Activated CD8-positive, alpha-beta memory T cell treated with anti-CD3 and anti-CD28 coated beads for 36 hours (primary cell): Measurements from ENCODE around the gene PIP5KL1. TPM values are rescaled to one million over a fixed set of nuclear protein-coding genes. Genes with fewer than 3 reads are reported as not detected.

Experiments used
- CTCF ChIA-PET: fragments of 350-600 bp; sonication (Branson Sonifier 250); formaldehyde crosslinking; loops from one replicate; lab custom pipeline; 2021; ENCODE audit warnings: antibody characterized with exemption; lab: Charles Lee
- POLR2A ChIA-PET: fragments of 350-600 bp; sonication (Branson Sonifier 250); formaldehyde crosslinking; loops from one replicate; lab custom pipeline; 2021; ENCODE audit warnings: antibody characterized with exemption; lab: Charles Lee
- total RNA-seq, 2 experiments: library from RNA; stranded (reverse); gene quantifications; one replicate each; pipeline ENCODE4 v1.2.3, GENCODE V29; 2021

Gene PIP5KL1
- total RNA-seq, 2 experiments from 2014 or later = 1.0 to 2.5 TPM

DNA sequence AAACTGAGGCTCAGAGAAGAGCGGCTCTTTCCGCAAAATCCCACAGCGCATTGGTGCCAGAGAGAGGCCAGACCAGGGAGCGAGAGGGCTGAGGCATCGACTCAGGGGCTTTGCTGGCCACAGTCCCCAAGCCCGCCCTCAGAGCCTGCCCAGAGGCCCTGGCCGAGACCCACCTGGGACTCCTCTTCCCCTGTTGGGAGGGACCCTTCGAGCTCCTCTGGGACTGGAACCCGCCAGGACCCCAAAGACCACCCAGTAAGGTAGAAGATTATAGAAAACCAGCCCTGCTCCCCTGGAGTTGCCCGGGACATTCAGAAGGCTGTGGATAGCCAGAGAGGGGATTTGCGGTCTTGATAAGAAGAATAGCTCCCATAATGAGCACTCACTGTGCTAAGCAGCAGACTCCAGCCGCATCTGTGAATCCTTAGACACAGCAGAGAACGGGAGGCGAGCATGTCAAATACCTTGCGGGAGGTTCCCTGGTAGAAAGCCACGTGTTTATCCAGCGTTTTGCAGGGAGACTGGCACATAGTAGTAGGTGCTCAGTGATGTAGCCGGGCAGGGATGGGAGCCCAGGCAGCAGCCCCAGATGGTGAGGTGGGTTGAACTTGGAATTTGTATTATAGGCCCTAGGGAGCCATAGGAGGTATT lies 52.5 kb downstream of the PIP5KL1 start:
- ChIA-PET POLR2A (no interaction called here), CTCF (interaction anchor here (1.2 to 1.8 kb wide), 2 partner anchors 8 to 43 kb away, joined by 3 to 10 read pairs; no protein-coding TSS in a partner anchor)

DNA sequence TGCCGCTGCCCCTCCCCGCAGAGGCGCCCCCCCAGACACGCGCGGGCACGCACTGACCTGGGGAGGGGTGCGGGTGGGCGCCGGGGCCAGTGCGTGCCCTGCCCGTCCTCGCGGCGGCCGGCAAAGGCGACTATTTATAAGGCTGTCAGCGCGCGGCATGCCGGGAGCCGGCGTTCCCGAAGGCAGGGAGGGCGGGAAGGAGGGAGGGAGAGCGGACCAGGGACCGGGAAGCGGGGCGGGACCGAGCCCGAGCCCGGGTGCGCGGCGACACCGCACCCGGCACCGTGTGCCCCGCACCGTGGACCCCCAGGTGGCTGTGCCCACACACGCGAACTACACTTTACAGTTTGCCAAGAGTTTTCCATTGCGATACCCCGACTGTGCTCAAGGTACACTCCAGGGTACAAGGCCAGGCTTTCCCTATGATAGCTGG lies 53.0 kb downstream of the PIP5KL1 start, which contains the start of gene AK1:
Gene AK1 (minus strand): TSS at position 110 of the 433 bp plus-strand sequence. CDS start 3,058 bp downstream, outside the sequence.
- ChIA-PET CTCF (interaction anchor here (1.1 to 1.8 kb wide), 2 partner anchors 8 to 44 kb away, joined by 3 to 10 read pairs; no protein-coding TSS in a partner anchor), POLR2A (no interaction called here)

DNA sequence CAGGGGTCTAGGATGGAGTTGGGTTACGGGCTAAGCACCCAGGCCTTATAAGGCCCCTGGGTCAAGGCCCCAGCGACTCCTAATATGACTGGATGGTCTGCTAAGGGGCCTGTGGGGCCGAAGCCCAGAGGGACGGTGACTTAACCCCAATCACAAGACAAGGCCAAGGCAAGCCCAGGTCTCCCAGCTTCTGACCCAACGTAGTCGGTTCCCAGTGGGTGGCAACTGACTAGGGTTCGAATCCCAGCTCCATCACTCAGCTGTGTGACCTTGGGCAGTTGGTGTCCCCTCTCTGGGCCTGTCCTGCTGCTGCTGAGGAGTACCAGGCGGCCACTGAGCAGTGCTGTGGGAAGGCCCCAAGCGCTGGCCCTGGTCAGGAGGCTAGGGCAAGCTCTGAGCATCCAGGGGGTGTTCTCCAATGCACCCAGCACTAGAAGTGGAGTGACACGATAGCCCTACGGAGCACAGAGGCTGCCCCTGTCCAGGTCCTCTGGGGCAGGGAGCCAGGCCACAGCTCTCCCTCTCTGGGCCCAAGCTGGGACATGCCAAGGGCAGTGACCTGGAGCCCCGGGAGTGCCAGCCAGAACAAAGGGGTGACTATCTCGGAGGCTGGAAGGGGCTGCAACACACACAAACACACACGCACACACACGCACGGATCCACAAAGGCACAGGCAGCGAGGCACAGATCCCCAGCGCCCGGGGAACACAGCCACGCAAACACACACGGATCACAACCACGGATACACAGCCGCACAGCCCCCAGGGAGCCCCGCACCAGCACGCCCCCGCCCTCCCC lies 53.6 kb downstream of the PIP5KL1 start:
- ChIA-PET POLR2A (no interaction called here), CTCF (interaction anchor here (1.1 to 1.3 kb wide), 2 partner anchors 21 to 44 kb away, joined by 3 read pairs; no protein-coding TSS in a partner anchor)

DNA sequence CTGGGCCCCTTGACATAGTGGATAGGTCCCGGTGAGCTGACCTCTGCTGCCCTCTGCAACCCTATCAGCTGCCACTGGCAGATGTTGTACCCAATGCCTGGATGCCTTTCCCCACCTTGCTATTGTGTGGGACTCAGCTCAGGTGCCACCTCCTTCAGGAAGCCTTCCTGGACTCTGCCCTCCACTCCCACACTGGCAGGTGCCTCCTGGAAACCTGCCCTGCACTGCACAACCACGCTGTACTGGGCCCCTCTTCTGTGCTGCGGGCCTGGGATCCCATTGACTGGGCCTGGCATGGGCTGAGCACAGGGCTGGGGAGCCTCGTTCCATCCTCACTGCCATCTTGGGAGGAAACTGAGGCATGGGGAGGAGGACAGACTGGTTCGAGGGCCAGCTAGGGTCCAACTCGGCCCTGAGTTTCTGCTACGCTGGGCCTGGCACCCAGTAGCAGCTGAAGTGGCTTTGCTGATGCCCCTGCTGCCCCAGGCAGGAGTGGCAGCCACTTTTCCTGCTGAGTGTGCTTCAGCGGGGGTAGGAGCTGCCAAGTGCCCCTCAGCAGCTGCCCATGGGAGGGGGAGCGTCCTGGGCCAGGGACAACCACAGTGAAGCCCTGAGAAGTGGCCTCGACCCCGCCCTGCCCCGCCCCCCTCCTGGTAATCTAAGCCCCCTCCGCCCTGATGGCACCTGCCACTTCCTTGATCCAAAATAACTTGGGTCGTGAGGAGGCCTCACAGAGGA lies 54.4 kb downstream of the PIP5KL1 start:
- CTCF ChIA-PET = interaction anchor here (1.1 to 1.3 kb wide), 2 partner anchors 21 to 45 kb away, joined by 3 read pairs; no protein-coding TSS in a partner anchor
- POLR2A ChIA-PET = no interaction called here

DNA sequence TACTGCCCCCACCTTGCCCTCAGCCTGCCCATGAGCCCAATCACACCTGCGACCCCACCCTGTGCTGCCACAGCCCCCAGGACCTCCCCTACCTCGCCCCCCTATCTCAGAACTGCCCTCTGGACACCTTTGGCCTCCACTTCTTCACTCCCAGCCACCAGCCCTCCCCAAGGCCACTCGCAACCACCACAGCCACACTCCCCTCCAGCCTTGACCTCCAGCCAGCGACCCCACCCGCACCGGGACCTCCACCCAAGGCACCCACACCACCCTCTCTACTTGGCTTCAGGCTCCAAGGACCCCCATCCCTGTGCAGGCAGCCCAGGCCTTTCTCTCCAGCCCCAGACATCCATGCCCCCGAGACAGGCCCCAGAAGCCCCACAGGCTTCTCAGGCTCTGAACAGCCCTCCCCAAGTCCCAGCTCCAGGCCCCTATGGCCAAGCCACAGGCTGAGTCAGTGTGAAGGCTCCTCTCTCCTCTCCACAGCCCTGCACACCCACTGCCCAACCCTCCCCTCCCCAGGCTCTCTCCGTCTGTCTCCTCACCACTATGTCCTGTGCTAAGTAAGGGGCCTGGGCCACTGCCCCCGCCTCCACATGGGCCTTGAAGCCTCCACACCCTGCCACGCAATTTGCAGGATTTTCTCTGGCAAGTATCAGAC lies 55.1 kb downstream of the PIP5KL1 start:
- POLR2A ChIA-PET = no interaction called here
- CTCF ChIA-PET = no interaction called here

DNA sequence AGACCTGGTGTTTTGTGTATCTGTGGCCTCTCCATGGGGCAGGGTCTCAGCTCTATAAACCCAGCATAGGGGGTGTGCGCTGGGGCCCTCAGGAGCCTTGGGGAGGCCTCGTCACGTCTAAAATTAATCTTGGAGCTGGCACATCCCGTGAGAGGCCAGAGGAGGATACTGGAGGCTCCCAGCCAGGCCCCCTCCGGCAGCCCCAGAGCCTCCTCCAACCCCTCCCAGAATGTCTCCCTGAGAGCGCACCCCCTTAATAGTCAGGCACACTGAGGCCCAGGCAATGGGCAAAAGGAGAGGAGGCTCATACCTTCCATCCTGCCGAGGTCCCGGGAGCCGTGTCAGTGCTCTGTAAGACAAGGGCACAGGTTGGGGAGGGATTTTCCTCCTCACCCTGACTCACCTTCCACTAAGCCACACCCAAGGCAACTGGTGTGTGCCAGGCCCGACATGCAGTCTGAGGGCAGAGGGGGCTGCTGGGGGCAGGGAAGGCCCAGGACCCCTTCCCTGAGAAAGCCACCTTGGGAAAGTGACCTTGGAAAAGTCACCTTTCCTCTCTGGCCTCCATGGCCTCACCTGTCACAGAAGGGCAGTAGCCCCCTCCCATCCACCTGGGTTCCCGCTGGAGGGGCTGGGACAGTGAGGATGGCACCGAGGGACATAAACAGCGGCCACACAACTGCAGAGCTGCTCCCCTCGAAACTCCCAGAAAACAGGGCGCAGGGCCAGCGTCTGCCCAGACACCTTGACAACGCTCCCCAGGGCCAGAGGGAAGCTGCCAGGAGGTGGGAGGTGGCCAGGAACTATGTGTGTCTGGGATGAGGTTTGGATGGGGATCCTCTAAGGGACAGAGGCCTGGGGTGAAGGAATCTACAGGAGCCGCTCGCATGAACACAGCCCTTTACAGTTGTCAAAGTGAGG lies 56.0 kb downstream of the PIP5KL1 start:
- ChIA-PET POLR2A (interaction anchor here (0.6 to 1.0 kb wide), 2 partner anchors 11 to 24 kb away, joined by 3 read pairs; no protein-coding TSS in a partner anchor), CTCF (interaction anchor here (0.6 kb wide), 1 partner anchor 11 kb away, joined by 4 read pairs; no protein-coding TSS in a partner anchor)

DNA sequence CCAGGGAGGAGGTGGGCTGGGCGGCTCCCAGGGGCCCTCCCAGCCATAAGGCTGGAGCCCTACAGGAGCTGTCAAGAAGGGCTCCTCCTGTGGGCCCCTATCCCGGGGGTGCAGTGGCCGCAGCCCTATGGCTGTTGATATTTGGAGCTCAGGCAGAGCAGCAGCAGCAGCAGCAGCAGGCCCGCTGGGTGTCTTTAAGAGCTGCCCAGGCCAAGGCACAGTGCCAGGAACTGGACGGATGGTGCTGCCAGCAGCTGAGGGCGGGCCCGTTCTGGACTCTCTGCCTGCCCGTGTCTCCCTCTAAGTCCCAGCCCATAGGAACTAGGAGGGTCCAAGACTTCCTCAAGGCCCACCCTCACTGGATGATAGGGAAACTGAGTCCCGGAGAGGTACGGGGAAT lies 56.7 kb downstream of the PIP5KL1 start:
- ChIA-PET POLR2A (interaction anchor here (0.6 to 1.0 kb wide), 2 partner anchors 11 to 24 kb away, joined by 3 read pairs; no protein-coding TSS in a partner anchor), CTCF (interaction anchor here (0.6 to 0.7 kb wide), 2 partner anchors 10 to 14 kb away, joined by 4 to 6 read pairs; no protein-coding TSS in a partner anchor)

DNA sequence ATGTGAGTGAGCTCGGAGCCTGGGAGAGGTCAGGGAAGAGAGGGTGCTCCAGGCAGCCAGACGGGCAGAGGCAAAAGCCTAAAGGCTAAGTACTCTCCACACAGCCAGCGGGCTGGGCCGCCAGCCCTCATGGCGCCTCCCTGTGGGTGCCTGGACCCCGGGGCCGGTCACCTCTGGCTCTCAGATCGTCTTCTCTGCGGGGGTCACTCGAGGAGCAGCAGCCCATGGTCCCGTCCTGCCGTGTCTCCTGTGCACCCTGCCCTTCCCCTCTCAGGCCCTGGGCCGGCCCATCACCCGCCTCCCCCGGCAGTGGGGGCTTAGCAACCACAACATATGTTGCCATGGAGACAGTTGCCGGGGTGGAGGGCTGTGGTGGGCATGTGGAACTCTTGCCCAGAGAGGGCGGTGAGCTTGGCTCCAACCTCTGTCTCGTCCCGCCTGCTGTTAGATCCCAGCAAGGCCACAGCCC lies 57.3 kb downstream of the PIP5KL1 start:
- ChIA-PET CTCF (interaction anchor here (0.7 to 1.2 kb wide), 2 partner anchors 15 to 138 kb away, joined by 3 to 6 read pairs; partner anchors contain the start of gene TOR2A), POLR2A (interaction anchor here (1.0 kb wide), 1 partner anchor 12 kb away, joined by 3 read pairs; no protein-coding TSS in a partner anchor)

DNA sequence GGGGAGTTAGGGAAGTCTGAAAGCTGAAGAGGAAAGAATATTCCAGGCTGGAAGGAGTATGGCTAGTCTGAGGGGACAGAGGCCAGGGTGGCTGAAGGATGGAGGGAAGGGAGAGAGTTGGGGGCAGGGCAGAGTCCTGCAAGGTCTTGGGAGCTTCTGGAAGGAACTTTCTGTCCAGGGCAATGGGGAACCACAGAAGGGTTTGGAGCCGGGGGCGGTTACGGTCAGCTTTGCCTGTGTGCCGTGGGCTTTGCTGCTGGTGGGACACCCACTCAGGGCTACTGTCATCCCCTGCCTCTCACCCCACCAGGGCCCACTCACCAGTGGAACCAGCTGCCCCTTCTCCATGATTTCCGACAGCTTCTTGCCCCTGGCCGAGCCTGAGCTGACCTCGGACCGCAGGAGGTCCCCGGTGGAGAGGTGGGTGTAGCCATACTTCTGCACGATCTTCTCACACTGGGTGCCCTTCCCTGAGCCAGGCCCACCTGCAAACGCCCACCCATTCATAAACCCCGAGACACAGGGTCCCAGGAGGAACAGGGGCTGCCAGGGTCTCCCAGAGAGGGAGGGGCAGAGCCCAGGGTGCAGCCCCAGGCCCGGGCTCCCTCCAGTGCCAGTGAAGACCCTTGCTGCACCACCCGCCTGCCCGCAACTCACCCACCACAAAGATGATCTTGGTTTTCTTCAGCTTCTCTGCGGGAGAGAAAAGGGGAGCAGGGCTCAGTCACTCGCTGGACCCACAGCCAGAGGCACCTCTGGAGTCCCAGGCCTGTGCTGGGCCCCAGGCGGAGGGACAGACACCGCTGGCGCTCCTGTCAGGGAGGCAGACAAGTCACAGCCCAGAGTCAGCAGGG lies 58.0 kb downstream of the PIP5KL1 start:
- CTCF ChIA-PET = interaction anchor here (0.7 to 6.4 kb wide), 3 partner anchors 49 to 138 kb away, joined by 3 to 38 read pairs (median 3); partner anchors contain the start of gene TOR2A
- POLR2A ChIA-PET = interaction anchor here (0.6 kb wide), 1 partner anchor 12 kb away, joined by 7 read pairs; no protein-coding TSS in a partner anchor

DNA sequence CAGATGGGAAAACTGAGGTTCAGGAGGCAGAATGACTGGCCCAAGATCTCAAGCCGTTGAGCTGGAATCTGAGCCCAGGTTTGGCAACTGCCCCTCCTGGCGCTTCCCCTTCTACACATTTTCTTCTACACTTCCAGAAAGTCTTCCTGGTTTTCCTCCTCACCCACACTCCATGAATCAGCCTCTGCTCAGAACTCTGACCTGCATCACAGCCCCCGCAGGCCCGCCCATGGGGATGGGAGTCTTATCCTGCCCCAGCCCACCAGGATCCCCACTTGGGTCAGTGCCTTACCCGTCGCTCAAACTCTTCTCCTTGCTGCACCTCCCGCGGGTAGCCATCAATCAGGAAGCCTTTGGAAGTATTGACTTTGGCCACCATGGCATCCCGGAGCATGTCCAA lies 59.0 kb downstream of the PIP5KL1 start:
- POLR2A ChIA-PET = no interaction called here
- CTCF ChIA-PET = interaction anchor here (0.6 to 6.4 kb wide), 6 partner anchors 10 to 918 kb away, joined by 3 to 38 read pairs (median 8); no protein-coding TSS in a partner anchor

DNA sequence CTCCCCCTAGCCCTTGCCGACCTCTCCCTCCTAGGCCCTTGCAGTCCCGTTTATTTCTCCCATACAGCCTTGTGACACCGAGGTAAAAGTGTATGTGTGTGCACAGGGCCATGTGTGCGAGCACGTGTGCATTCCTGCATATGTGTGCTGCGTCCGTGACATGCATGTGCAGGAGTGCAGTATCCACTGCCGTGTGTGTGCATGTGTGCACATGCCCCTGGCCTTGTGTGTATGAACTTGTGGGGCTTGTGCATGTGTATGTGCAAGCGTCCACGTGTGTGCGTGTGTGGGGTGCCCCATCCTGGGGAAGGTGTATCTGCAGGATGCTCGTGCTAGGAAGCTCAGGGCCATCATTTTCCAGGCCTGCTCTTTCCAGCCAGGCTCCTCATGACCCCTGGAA lies 59.7 kb downstream of the PIP5KL1 start:
- CTCF ChIA-PET = interaction anchor here (1.0 to 6.4 kb wide), 8 partner anchors 9 to 294 kb away, joined by 3 to 38 read pairs (median 14); partner anchors contain the start of gene TOR2A
- POLR2A ChIA-PET = no interaction called here

Other genes starting within 250 kb of the PIP5KL1 start
- gene CFAP157, start 223.8 kb downstream of the PIP5KL1 start, total RNA-seq = not detected
- gene PTRH1, start 215.1 kb downstream of the PIP5KL1 start, total RNA-seq = 10 to 100 TPM; 27.8 to 28.8 TPM
- gene TTC16, start 214.7 kb downstream of the PIP5KL1 start, total RNA-seq = 1 to 10 TPM; 1.3 to 1.4 TPM
- gene TOR2A, start 195.5 kb downstream of the PIP5KL1 start, total RNA-seq = 10 to 100 TPM; 24.9 TPM
- 10 to 100 TPM; 17.4 to 18.3 TPM for gene SH2D3C, start 152.1 kb downstream of the PIP5KL1 start, total RNA-seq
- 100 to 1,000 TPM; 103 to 109 TPM for gene CDK9, start 144.7 kb downstream of the PIP5KL1 start, total RNA-seq
- gene FPGS, start 127.9 kb downstream of the PIP5KL1 start, total RNA-seq = 100 to 1,000 TPM; 106 to 107 TPM
- 10 to 100 TPM; 19.0 to 20.5 TPM for gene ENG, start 76.1 kb downstream of the PIP5KL1 start, total RNA-seq
- 10 to 100 TPM; 11.6 to 12.6 TPM for gene AK1, start 53.1 kb downstream of the PIP5KL1 start, total RNA-seq
- gene ST6GALNAC6, start 31.2 kb downstream of the PIP5KL1 start, total RNA-seq = 10 to 100 TPM; 52.6 to 61.1 TPM
- gene ST6GALNAC4, start 13.7 kb downstream of the PIP5KL1 start, total RNA-seq = 10 to 100 TPM; 44.1 to 44.2 TPM
- gene DPM2, start 7.1 kb upstream of the PIP5KL1 start, total RNA-seq = 10 to 100 TPM; 74.8 to 76.5 TPM
- gene EEIG1, start 50.2 kb upstream of the PIP5KL1 start, total RNA-seq = 10 to 100 TPM; 47.3 to 48.5 TPM
- gene NAIF1, start 136.5 kb upstream of the PIP5KL1 start, total RNA-seq = 10 to 100 TPM; 13.3 to 15.1 TPM
- 10 to 100 TPM; 15.5 to 16.0 TPM for gene SLC25A25, start 137.5 kb upstream of the PIP5KL1 start, total RNA-seq
- gene PTGES2, start 197.0 kb upstream of the PIP5KL1 start, total RNA-seq = 10 to 100 TPM; 68.3 to 68.6 TPM
- gene LCN2, start 218.7 kb upstream of the PIP5KL1 start, total RNA-seq = not detected
- gene BBLN, start 229.5 kb upstream of the PIP5KL1 start, total RNA-seq = 10 to 100 TPM; 74.3 to 75.8 TPM